Lung microvascular endothelial cell (primary cell): Measurements from ENCODE around the gene PTRH1. TPM values are rescaled to one million over a fixed set of nuclear protein-coding genes. Genes with fewer than 3 reads are reported as not detected.

Source experiments
- DNase-seq, 2 donors: peaks; one replicate each; pipeline versions ENCODE4 v3.0.0 to v3.0.0-alpha.2; 2010; ENCODE audit warnings: low read depth in 2 of 2
- total RNA-seq: library from RNA; depleted of rRNA; stranded (reverse); fragments of >200 nt; gene quantifications from 2 replicates; pipeline ENCODE4 v1.2.1, GENCODE V29; 2014

Gene PTRH1
- total RNA-seq, 1 donor from 2014 or later: 25.0 TPM

DNA sequence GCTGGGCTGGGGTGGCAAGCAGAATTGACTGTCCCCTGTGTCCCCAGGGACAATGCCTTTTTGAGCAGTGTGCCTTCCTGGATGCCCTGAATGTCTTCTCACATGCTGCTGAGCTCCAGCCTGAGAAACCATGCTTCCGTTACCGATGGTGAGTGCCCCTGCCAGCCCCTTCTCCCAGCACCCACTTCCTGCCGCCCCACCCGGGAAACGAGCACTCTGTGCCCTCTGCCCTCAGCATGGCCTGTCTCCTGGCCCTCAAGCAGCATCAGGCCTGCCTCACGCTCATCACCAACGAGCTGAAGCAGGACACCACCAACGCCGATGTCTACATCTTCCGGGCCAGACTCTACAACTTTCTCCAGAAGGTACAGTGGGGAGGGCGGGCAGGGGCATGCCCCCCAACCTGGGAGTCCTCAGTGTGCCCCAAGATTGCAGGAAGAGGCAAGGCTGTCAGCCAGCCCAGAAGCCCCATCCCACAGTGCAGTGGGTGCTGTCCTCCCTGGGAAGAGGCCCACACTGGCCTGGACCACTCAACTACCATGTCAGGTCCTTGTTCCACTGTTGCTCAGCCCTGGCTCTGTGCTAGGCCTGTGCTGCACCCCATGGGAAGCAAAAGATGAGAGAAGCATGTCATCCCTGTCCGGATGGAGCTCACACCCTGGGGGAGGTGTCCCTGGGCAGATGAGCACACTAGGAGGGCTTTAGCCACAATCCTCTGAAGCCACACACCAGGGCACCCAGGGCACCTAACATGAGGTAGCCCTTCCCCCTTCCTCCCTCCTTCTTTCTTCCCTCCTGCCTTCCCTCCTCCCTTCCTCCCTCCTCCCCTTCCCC, 4.8 kb upstream of the PTRH1 start:
- no peak for DNase-seq

- DNase-seq: no peak
Observed at GRCh38 chr9:127717766-127718165, 2.3 kb upstream of the PTRH1 start.

- no peak for DNase-seq
Observed at GRCh38 chr9:127716412-127716811, 949 bp upstream of the PTRH1 start.

DNA sequence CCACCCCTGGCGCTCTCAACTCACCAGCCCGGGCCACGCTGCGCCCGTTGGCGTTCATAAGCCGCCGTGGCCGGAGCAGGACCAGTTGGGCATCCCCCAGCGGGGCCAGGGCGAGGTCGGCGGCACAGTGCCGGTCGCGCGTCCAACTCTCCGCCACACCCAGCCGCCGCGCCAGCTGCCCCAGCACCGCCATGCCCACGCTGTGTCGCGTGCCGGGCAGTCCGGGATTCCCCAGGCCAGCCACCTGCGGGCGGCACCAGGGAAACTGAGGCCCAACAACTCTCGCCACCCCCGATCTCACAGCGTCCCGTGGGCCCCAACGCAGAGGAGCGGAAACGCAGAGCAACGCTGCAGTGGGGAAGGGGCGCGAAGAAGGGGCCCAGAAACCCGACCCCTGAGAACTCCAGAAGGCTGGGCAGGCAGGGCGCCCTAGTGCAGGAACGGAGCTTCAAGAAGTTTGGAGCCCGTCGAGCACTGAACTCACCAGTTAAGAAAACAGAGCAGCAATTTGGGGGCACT, 453 bp downstream of the PTRH1 start:
- peak; percentile 22 to 26 for DNase-seq

DNA sequence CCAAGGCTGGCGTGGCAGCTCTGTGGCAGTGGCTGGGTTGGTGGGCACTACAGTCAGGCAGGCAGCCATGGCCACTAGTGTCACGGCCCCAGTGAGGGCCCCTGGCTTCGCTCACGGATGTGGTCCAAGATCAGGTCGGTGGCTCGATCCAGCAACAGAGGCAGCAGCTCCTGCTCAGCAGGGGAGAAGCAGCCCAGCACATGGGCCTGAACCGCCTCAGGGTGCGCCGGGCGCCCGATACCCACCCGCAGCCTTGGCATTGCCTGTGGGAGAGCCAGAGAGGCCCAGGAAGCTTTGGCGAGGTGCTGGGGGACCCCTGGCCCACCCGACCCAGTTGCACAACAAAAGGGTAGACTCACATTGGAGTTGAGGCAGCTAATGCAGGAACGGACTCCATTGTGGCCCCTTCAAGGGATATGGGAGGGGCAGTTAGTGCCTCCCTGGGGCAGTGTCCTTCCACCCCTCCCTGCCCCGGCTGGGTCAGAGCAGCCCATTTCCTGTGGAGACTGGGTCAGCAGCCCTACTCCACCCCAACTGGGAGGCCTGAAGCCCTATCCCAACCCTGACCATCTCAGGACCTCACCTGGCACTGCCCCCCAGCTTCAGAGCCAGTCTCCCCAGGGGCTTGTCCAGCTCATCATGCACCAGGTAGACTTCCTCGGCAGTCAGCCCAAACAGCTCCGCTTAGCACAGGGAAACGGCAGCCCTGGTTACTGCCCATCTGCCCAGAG, 1.3 kb downstream of the PTRH1 start:
- peak in 1 of 2 donors; percentile 20 for DNase-seq

GRCh38 chr9:127712867-127713266, 2.6 kb downstream of the PTRH1 start:
- no peak for DNase-seq

GRCh38 chr9:127712371-127712770, 3.1 kb downstream of the PTRH1 start:
- DNase-seq: no peak

- DNase-seq: no peak
Observed at GRCh38 chr9:127711831-127712274, 3.6 kb downstream of the PTRH1 start.

DNA sequence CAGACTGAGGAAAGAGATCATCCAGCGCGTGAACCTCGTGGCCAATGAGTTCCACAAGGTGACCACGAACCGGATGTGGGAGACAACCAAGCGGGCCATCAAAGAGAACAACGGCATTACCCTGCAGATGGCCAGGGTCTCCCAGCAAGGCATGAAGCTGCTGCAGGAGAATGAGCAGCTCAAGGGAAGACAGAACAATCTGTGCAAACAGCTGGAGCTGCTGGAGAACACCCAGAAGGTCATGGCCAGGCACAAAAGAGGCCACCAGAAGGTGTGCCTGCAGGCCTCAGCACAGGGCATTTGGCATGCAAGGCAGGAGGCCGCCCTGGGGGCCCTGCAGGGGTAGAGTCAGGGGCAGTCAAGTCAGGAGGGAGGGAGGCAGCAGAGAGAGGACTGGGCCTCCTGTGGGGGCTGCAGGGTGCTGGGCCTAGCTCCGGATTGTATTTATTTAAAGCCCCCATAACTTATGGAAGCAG, 4.2 kb downstream of the PTRH1 start:
- DNase-seq: no peak

DNA sequence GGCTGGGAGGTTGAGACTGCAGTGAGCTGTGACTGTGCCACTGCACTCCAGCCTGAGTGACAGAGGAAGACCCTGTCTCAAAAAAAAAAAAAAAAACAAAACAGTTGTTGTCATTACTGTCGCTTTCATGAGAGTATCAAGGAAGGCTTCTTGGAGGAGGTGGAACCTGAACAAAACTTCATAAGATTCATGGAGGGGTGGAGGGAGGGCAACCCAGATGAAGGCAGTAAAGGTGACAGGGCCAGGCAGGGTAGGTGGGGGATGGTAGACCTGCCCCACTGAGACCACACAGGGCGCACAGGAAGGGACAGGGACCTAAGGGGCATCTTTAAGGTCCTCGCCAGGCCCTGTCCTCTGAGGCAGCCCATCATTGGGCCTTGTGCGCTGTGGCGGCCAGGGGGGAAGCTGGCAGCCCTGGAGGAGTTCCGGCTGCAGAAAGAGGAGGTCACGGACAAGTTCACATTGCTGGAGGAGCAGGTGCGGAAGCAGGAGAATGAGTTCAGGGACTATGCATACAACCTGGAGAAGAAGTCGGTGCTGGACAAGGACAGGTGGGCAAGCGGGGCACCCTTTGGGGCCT, 5.2 kb downstream of the PTRH1 start:
- no peak for DNase-seq

- no peak for DNase-seq
Observed at GRCh38 chr9:127708952-127709587, 6.4 kb downstream of the PTRH1 start.

- no peak for DNase-seq
Observed at GRCh38 chr9:127707766-127708165, 7.7 kb downstream of the PTRH1 start.

DNA sequence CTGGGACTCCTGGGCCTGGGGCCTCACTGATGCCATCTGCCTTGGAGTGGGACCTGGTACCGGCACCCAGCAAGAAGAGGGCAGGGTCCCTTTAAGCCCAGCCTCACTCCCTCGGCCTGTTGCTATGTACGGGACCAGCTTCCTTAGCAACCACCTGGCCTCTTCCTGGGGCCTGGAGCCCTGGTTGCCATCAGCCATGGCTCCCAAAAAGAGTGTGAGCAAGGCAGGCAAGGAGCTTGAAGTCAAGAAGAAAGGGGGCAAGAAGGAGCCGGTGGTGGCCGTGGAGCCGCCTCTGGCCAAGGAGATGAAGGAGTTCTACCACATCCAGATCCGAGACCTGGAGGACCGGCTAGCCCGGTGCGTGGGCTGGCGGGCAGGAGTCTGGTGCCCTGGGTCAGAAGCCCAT, 8.6 kb downstream of the PTRH1 start, which contains the start of gene CFAP157:
Gene CFAP157 (plus strand): TSS at position 153 of the 406 bp plus-strand sequence. CDS start 44 bp downstream, at position 197.
- DNase-seq: peak in 1 of 2 donors; percentile 45

DNA sequence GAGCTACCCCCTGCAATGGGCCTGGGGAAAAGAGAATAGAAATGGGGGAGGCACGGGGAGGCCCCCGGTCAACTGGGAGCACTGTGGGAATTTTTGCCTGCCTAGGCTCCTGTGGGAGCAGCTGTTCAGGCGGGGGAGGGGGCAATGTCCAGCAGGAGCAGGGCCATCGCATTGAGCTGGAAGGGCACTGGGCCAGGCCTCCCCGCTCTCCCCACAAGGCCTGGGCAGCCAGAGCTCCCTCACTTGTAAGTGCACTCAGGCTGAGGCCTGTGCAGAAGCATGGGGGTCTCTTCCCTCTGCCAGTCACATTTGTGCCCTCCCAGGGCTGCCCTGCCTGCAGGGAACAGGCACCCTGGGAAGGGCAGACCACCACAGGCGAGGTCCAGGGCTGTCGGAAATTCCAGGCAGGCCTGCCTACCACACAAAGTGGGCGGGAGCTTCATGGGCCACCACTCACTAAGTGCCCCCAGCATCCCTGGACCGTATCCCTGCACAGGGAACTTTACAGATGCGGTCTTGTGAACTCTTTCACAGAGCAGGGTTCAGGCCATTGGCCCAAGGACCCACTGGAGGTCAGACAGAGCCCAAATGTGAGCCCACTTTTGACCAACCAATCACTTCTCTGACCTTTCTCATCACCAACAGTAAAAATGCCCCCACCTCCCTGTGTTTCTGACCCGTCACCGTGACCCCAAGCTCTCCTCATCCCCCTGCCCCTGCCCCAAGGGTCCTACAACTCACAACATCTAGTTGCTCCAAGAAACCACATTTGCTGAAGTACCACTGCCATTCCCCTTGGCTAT, 9.7 kb downstream of the PTRH1 start:
- DNase-seq: no peak

- DNase-seq: no peak
Observed at GRCh38 chr9:127703289-127703946, 12.0 kb downstream of the PTRH1 start.

GRCh38 chr9:127700594-127701255, 14.7 kb downstream of the PTRH1 start:
- no peak for DNase-seq

GRCh38 chr9:127700140-127700539, 15.3 kb downstream of the PTRH1 start:
- DNase-seq: no peak

DNA sequence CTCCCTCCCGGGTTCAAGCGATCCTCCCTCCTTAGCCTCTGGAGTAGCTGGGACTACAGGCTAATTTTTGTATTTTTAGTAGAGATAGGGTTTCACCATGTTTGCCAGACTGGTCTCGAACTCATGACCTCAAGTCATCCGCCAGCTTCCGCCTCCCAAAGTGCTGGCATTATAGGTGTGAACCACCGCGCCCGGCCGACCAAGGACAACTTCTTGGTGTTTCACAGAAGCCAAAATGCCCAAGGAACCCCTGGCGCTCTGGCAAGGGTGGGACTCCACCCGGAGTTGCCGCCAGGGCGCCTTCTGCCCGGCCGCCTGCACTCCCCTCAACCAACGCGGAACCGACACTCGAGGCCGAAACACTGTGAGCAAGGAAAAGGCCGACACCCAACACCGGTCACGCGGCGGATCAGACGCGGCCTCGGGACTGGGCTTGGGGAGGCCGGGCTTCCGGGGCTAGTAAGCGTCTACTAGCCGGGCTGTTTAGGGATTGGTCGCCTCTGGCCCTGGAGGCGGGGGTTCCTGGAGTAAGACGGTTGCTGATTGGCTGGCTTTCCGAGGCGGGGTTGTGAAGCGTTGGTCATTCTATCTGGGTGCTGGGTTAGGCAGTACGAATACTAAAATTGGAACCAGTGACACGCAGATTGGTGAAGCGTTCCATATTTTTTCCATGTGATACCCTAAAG, 16.3 kb downstream of the PTRH1 start:
- DNase-seq: peak; percentile 97 to 98

- no peak for DNase-seq
Observed at GRCh38 chr9:127698386-127698785, 17.1 kb downstream of the PTRH1 start.
